Daoy (cell line): ENCODE data around the gene UNC5B. TPM values are rescaled to one million over a fixed set of nuclear protein-coding genes. Genes with fewer than 3 reads are reported as not detected.
"Not testable (repeated sequence)": the region's sequence is repeated elsewhere in the genome, so short reads cannot be mapped to it uniquely, and the experiment has no call there.

Source experiments
- DNase-seq: peaks from one replicate; pipeline ENCODE4 v3.0.0-alpha.2; 2015; ENCODE audit warnings: low read depth
- total RNA-seq: library from RNA; depleted of rRNA; stranded (reverse); fragments of >200 nt; shearing (Covaris generic); gene quantifications from 2 replicates; pipeline ENCODE4 v1.2.3, GENCODE V29; 2014

Gene UNC5B
- total RNA-seq, 1 experiment from 2014 or later: 6.0 TPM

GRCh38 chr10:71209352-71209715 lies 3.0 kb upstream of the UNC5B start:
- DNase-seq: no peak

- DNase-seq: no peak
Measured at GRCh38 chr10:71209731-71210541, 2.4 kb upstream of the UNC5B start.

- no peak for DNase-seq
Measured at GRCh38 chr10:71210542-71210871, 1.9 kb upstream of the UNC5B start.

- no peak for DNase-seq
Measured at GRCh38 chr10:71211053-71211452, 1.3 kb upstream of the UNC5B start.

GRCh38 chr10:71211775-71212317 lies 524 bp upstream of the UNC5B start:
- DNase-seq: no peak

GRCh38 chr10:71213127-71213621 lies 804 bp downstream of the UNC5B start:
- DNase-seq: peak; percentile 67

- peak; percentile 76 for DNase-seq
Measured at GRCh38 chr10:71213761-71214440, 1.5 kb downstream of the UNC5B start.

- no peak for DNase-seq
Measured at GRCh38 chr10:71214641-71215559, 2.5 kb downstream of the UNC5B start.

- DNase-seq: no peak
Measured at GRCh38 chr10:71216363-71216695, 4.0 kb downstream of the UNC5B start.

GRCh38 chr10:71216751-71217265 lies 4.4 kb downstream of the UNC5B start:
- no peak for DNase-seq

- DNase-seq: peak; percentile 47
Measured at GRCh38 chr10:71217266-71218045, 5.1 kb downstream of the UNC5B start.

GRCh38 chr10:71218046-71218650 lies 5.8 kb downstream of the UNC5B start:
- peak; percentile 75 for DNase-seq

- no peak for DNase-seq
Measured at GRCh38 chr10:71218651-71219050, 6.3 kb downstream of the UNC5B start.

- not testable (repeated sequence) for DNase-seq
Measured at GRCh38 chr10:71219236-71219917, 7.0 kb downstream of the UNC5B start.

- no peak for DNase-seq
Measured at GRCh38 chr10:71219918-71220688, 7.7 kb downstream of the UNC5B start.

GRCh38 chr10:71220689-71221540 lies 8.5 kb downstream of the UNC5B start:
- DNase-seq: no peak

- no peak for DNase-seq
Measured at GRCh38 chr10:71221586-71222202, 9.3 kb downstream of the UNC5B start.
